Gastrocnemius medialis (tissue), 4 donors: ENCODE results near the gene DMXL1. TPM values are rescaled to one million over a fixed set of nuclear protein-coding genes. Genes with fewer than 3 reads are reported as not detected.

Experiments
- ATAC-seq, 2 donors: fragments of 150-250 bp; one replicate each; pipeline ENCODE4 v1.9.1; 2016
- DNase-seq, 2 donors: peaks; one replicate each; pipeline ENCODE4 v3.0.0-alpha.2; 2019
- H3K27ac ChIP-seq, 4 donors: fragments of 200-600 bp; sonication (generic); 1 replicate in 1 of 4; 2 replicates in 3 of 4; pipeline ENCODE4 v1.5.1; 2016 to 2018; ENCODE audit warnings: mild to moderate bottlenecking in 2 of 4, moderate library complexity in 1 of 4
- H3K27me3 ChIP-seq, 3 donors: fragments of 200-600 bp; sonication (generic) in 2 of 3; 1 replicate in 1 of 3; 2 replicates in 2 of 3; pipeline versions ENCODE4 v1.5.1 to v1.6.0; 2016 to 2019; ENCODE audit warnings: mild to moderate bottlenecking in 1 of 3, moderate library complexity in 1 of 3
- H3K36me3 ChIP-seq, 2 donors: fragments of 200-600 bp; sonication (generic) in 1 of 2; one replicate each; pipeline ENCODE4 v1.5.1; 2017 to 2018
- H3K4me1 ChIP-seq, 2 donors: fragments of 200-600 bp; sonication (generic) in 1 of 2; one replicate each; pipeline ENCODE4 v1.5.1; 2016 to 2017; ENCODE audit warnings: mild to moderate bottlenecking in 2 of 2
- H3K4me3 ChIP-seq, 4 donors: fragments of 200-600 bp; sonication (generic) in 3 of 4; 1 replicate in 1 of 4; 2 replicates in 3 of 4; pipeline ENCODE4 v1.5.1; 2016 to 2019; ENCODE audit warnings: mild to moderate bottlenecking in 2 of 4
- H3K9me3 ChIP-seq, 3 donors: fragments of 200-600 bp; sonication (generic) in 2 of 3; 1 replicate in 1 of 3; 2 replicates in 2 of 3; pipeline ENCODE4 v1.5.1; 2016 to 2019
- POLR2A ChIP-seq, 2 donors: fragments of 450-650 bp; IDR thresholded peaks; one replicate each; pipeline ENCODE4 v1.6.1; 2017; ENCODE audit warnings: antibody characterized with exemption in 2 of 2, mild to moderate bottlenecking in 2 of 2, moderate library complexity in 2 of 2
- in situ Hi-C, 4 donors: fragments of 200-750 bp; cut with MboI; loops; one replicate each; pipeline versions ENCODE4 v1.15.0 to v1.8.0; 2017; ENCODE audit warnings: low sequenced_read_pairs in 4 of 4
- intact Hi-C: fragments of 100-400 bp; cut with DNase I; formaldehyde crosslinking; loops from one replicate; pipeline ENCODE4 v1.15.1; 2023; ENCODE audit warnings: low total_unique reads
- total RNA-seq, 4 donors: library from RNA; depleted of rRNA; stranded (reverse); fragments of >200 nt; gene quantifications; one replicate each; pipeline versions ENCODE4 v1.1.0 to v1.2.3, GENCODE V29; 2016
- TF ChIP-seq, protein P1 (sequence below), 5 experiments: fragments of 450-650 bp in 3 of 5; fragments of 200-600 bp in 2 of 5; sonication (generic) in 2 of 5; IDR thresholded peaks in 4 of 5; conservative IDR thresholded peaks in 1 of 5; 1 replicate in 4 of 5; 2 replicates in 1 of 5; pipeline ENCODE4 v1.5.1; 2016 to 2019; ENCODE audit warnings: antibody characterized with exemption in 5 of 5, mild to moderate bottlenecking in 3 of 5, moderate library complexity in 3 of 5

DMXL1 gene
- total RNA-seq, 4 donors from 2014 or later: 17.8 to 31.1 (median 24.3) TPM

DNA sequence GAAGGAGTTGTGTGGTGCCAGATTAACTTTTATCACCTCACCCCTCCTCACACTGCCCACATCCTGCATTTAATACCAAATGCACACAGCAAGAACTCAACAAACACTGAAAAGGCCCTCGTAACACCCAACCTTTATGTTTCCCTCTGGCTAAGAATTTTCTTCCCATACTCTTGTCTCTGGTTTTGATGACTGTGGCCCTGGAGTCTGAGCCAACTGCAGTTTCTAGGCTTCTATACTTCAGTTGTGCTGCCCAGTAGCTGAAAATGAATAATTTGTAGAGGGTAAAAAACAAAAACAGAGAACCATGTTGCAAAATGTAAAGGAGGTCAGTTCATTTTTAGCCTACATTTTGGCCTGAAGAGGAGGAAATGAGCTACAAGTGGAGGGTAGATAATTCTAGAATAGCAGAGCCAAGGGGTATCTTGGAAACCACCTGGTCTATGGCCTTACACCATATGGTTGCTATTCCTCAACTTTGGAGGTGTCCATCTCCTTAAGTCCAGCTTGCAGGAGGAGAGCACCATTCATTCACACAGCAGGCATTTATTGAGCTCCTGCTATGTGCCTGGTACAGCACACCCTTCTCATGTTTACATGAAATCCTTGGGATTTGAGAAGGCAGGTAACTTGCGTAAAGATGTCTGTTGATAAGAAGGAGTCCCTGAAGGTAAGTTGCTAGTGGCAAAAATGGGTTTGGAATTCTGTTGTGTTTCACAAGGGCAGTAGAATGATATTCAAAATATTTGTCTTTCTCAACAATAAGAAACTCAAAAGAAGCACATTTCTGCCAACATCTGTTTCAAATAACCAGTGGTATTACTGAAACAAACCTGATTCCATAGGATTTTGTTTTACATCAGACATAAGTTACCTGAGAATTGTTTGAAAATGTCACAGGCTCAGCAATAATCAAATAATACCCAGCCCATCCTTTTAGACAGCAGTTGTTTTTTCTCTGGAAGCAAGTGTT is 201.2 kb downstream of the DMXL1 start:
- Histone ChIP-seq H3K36me3 (no peaks in the 10 kb centered on the region), H3K4me1 (peaks cover 4 to 5% of the 10 kb centered on the region in 2 donors), H3K27me3 (no peaks in the 10 kb centered on the region), H3K4me3 (no peak overlapping the region), H3K9me3 (no peaks in the 10 kb centered on the region), H3K27ac (no peak overlapping the region)
- in situ Hi-C loops (loop anchor here in 2 of 4 donors (25.0 kb wide), 1 partner anchor 285 kb away; the partner anchor contains the start of gene DTWD2 (in 2 of the 2)), intact Hi-C loops (no loop called here)
- DNase-seq (no peak), ATAC-seq (no peak)
- no peak for TF ChIP-seq POLR2A (IDR thresholded peaks at IDR 0.05)
- TF ChIP-seq, protein P1, sequence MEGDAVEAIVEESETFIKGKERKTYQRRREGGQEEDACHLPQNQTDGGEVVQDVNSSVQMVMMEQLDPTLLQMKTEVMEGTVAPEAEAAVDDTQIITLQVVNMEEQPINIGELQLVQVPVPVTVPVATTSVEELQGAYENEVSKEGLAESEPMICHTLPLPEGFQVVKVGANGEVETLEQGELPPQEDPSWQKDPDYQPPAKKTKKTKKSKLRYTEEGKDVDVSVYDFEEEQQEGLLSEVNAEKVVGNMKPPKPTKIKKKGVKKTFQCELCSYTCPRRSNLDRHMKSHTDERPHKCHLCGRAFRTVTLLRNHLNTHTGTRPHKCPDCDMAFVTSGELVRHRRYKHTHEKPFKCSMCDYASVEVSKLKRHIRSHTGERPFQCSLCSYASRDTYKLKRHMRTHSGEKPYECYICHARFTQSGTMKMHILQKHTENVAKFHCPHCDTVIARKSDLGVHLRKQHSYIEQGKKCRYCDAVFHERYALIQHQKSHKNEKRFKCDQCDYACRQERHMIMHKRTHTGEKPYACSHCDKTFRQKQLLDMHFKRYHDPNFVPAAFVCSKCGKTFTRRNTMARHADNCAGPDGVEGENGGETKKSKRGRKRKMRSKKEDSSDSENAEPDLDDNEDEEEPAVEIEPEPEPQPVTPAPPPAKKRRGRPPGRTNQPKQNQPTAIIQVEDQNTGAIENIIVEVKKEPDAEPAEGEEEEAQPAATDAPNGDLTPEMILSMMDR (IDR thresholded peaks at IDR 0.05 in 4 of 5, conservative IDR thresholded peaks at IDR 0.05 in 1 of 5): no peak

DNA sequence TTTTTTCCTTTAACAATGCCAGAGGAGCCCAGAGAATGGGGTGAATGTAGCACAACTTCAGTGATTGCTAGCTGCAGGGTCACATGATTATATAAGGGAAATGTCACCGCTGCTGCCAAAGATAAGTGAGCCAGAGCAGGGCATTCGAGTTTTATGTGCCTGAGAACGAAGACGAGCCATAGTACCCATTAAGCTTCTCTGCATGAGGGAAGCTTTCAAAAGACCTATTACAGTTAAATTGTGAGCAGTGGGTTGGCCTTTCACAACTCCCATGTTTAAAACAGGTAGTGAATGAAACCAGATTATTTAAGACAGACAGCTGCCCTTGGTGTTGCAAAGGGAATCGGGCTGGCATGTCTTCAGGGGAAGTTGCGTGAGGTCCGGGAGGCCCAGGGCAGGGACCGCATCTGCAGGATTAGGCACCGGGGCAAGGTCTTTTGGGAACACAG is 202.5 kb downstream of the DMXL1 start:
- ATAC-seq: no peak
- in situ Hi-C loops (loop anchor here in 2 of 4 donors (25.0 kb wide), 1 partner anchor 286 kb away; the partner anchor contains the start of gene DTWD2 (in 2 of the 2)), intact Hi-C loops (no loop called here)
- no peak for DNase-seq
- no peak overlapping the region for H3K4me3 ChIP-seq
- H3K9me3 ChIP-seq: no peaks in the 10 kb centered on the region
- H3K4me1 ChIP-seq: no peaks in the 10 kb centered on the region
- no peaks in the 10 kb centered on the region for H3K36me3 ChIP-seq
- H3K27me3 ChIP-seq: no peaks in the 10 kb centered on the region
- no peak overlapping the region for H3K27ac ChIP-seq
- TF ChIP-seq POLR2A (IDR thresholded peaks at IDR 0.05): no peak
- TF ChIP-seq, protein P1 (IDR thresholded peaks at IDR 0.05 in 4 of 5, conservative IDR thresholded peaks at IDR 0.05 in 1 of 5): no peak

DNA sequence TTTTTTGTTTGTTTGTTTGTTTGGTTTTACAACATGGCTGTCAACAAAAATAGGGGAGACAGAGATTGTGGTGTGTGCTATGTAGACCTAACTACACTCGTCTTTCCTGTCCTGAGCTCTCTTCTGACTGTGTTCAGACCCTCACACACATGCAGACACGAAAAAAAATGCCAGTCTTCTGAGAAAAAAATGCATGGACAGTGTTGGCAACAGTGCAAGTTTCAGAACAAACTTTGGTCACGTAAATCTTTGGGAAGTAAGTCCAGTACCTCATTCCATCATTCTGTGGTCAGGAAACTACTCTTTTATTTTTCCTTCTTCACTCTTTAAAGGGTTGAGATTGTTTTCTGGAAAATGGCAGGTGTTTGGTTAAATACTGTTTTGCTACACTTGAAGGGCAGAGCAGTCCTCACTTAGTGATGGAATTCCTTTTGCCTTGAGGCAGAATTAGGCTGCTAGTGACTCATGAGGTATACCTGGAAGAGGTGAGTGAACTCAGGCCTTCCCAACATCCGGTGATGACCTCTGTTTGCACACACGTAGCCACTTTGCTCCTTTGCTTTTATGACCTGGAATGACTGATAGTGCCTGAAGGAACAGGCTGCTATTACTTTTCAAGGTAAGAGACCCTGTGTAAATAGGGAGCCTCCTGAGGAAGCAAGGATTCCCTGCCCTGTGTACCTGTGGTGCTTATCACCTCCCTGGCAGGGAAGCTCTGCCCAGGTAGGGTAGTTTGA is 203.3 kb downstream of the DMXL1 start:
- no peak for DNase-seq
- H3K27ac ChIP-seq: no peak overlapping the region
- no peaks in the 10 kb centered on the region for H3K36me3 ChIP-seq
- H3K4me1 ChIP-seq: no peaks in the 10 kb centered on the region
- H3K9me3 ChIP-seq: no peaks in the 10 kb centered on the region
- H3K4me3 ChIP-seq: no peak overlapping the region
- intact Hi-C loops: no loop called here
- TF ChIP-seq, protein P1 (IDR thresholded peaks at IDR 0.05 in 4 of 5, conservative IDR thresholded peaks at IDR 0.05 in 1 of 5): no peak
- TF ChIP-seq POLR2A (IDR thresholded peaks at IDR 0.05): no peak
- in situ Hi-C loops: loop anchor here in 2 of 4 donors (25.0 kb wide), 1 partner anchor 287 kb away; the partner anchor contains the start of gene DTWD2 (in 2 of the 2)
- ATAC-seq: no peak
- no peaks in the 10 kb centered on the region for H3K27me3 ChIP-seq

DNA sequence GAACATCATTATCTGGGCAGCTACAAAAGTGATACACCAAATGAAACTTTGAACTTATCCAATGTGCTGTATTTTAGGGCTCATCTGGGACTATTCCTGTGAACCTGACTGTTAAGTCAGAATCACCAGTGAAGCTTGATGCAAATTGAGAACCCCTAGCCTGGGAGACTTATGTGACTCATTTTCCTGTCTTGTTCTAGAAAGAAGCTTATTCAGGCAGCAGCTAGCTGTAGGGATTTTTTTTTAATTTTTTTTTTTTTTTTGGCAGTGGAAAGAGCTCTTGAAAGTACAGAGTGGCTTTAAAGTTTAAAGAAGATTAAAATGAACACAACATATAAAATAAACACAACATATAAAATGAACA is 203.9 kb downstream of the DMXL1 start:
- Histone ChIP-seq H3K27me3 (no peaks in the 10 kb centered on the region), H3K36me3 (no peaks in the 10 kb centered on the region), H3K27ac (no peak overlapping the region), H3K4me1 (no peaks in the 10 kb centered on the region), H3K4me3 (no peak overlapping the region), H3K9me3 (no peaks in the 10 kb centered on the region)
- ATAC-seq: no peak
- in situ Hi-C loops: loop anchor here in 2 of 4 donors (25.0 kb wide), 1 partner anchor 287 kb away; the partner anchor contains the start of gene DTWD2 (in 2 of the 2)
- TF ChIP-seq POLR2A (IDR thresholded peaks at IDR 0.05): no peak
- TF ChIP-seq, protein P1 (IDR thresholded peaks at IDR 0.05 in 4 of 5, conservative IDR thresholded peaks at IDR 0.05 in 1 of 5): no peak
- intact Hi-C loops: no loop called here
- DNase-seq: no peak
